NCI-H1092 treated with DMSO at 0.1 percent for 48 hours (cell line): ENCODE results near the gene SLCO3A1.
"Not testable (repeated sequence)": the region's sequence is repeated elsewhere in the genome, so short reads cannot be mapped to it uniquely, and the experiment has no call there.

Experiments
- DNase-seq: peaks from one replicate; lab custom pipeline; 2025; lab: John Stamatoyannopoulos, UW

The SLCO3A1 gene

GRCh38 chr15:91940496-91941381 is 87.2 kb downstream of the SLCO3A1 start:
- peak; percentile 9 for DNase-seq

DNA sequence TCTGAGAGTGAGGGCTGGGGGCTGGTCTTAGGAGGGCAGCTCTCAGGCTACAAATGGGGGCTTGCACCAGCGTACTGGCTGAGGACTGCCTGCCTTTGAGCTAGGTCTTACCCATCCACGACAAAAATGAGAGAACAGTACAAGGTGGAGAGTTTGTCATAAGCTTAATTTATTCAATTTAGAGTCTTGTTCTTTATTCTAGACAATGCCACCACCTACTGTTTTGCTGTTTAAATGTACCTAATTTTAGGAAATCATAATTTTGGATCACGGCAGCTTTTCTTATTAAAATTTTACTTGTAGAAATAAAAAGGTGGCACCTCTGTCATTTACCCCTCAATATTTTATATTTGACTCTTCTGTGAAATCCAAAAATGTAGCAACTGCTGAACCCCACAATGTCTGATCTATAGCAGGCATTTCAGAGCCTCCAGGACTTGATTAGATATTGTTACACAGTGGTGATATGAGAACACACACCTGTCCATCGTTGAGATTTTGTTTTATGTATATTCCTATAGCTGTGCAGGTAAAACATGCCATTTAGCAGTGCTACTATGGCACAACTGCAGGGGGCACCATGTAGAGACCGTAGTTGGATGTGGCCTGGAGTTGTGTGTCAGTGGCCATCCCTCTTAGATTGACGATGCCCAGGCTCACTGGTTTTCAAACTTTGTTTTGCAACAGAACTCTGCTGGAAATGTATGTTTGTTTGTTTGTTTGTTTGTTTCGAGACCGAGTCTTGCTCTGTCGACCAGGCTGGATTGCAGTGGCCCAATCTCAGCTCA is 88.6 kb downstream of the SLCO3A1 start:
- no peak for DNase-seq

DNA sequence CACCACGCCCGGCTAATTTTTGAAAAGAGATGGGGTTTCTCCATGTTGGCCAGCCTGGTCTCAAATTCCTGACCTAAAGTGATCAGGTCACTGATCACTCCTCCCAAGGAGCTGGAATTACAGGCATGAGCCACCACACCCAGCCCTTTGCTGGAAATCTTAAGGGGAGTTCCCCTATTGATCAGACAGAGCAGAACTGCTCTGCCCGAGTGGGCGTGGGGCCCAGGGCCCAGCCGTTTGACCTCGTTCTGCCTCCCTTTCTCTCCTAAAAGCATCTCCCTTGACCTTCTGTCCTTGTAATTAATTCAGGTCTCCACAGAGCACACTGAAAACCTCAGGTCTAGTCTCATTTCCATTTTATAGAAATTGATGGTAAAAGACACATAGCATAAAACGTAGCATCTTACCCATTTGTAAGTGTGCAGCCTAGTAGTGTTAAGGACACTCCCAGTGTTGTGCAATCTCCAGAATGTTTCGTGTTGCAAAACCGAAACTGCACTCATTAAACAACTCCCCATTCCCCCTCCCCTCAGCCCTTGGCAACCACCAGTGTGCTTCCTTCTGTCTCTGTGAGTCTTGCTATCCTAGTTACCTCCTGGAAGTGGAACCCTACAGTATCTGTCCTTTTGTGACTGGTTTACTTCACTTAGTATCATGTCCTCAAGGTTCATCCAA is 89.3 kb downstream of the SLCO3A1 start:
- no peak for DNase-seq

GRCh38 chr15:91944331-91944730 is 90.8 kb downstream of the SLCO3A1 start:
- DNase-seq: no peak

DNA sequence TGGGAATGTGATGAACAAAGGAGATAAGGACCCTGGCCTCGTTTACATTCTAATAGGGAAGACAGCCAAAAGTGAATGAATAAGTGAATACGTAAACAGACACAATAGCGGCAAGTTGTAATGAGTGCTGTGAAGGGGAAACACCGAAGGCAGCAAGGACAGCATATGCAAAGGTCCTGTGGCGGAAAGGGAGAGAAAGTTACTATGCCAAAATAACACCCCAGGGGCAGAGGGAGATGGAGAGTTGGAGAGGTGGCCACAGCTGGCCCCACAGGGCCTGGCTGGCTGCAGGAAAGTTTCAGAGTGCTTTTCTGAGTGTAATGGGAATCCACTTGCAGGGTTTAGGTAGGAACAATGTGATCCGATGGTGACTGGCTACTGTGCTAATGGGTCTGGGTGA is 91.9 kb downstream of the SLCO3A1 start:
- DNase-seq: no peak

GRCh38 chr15:91946075-91946474 is 92.6 kb downstream of the SLCO3A1 start:
- DNase-seq: no peak

DNA sequence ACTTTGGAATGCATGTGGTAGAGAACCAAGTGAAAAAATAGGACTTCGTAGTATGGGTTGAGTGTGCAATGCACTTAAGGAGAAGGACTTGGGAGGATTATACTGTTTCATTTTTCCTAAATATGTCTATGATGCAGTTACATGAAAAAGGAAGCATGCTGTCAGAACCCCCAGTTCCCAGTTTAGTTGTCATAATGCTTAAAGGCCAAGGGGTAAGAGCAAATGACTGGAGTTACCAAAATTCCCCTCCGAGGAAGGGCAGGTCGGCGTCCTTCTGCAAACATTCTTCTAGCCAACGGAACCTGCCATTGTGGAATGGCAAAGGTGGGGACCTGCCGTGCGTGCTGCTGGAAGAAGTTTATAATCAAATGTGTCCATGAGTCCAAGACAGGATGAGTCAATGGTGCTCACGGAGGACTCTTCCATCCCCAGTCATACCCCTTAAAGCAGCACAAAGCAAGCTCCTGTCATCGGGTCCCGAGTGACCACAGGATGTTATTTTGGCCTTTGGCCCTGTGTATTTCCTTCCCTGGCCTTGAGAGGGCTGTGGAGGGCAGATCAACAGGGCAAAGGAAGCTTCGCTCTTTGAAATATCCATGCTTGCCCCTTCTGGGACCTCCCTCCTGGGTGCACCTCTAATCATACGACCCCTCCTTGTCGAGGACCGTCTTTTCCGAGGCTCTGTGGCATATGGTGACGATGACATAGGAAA is 93.2 kb downstream of the SLCO3A1 start:
- DNase-seq: no peak

GRCh38 chr15:91947293-91947679 is 93.8 kb downstream of the SLCO3A1 start:
- no peak for DNase-seq

- DNase-seq: peak; percentile 50
These were observed 94.4 kb downstream of the SLCO3A1 start for GRCh38 chr15:91947683-91948608.

DNA sequence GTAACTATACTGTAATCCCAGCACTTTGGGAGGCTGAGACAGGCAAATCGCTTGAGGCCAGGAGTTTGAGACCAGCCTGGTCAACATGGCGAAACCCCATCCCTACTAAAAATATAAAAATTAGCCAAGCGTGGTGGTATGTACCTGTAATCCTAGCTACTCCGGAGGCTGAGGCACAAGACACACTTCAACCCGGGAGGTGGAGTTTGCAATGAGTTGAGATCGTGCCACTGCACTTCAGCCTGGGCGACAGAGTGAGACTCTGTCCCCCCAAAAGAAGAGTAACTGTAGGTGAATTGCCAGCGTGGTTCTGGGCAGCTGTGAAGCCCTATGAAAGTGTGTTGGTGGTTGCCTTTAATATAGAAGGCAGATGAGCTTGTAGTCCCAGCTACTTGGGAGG is 95.9 kb downstream of the SLCO3A1 start:
- no peak for DNase-seq

GRCh38 chr15:91950054-91950453 is 96.5 kb downstream of the SLCO3A1 start:
- DNase-seq: no peak

GRCh38 chr15:91950631-91951329 is 97.3 kb downstream of the SLCO3A1 start:
- DNase-seq: no peak

DNA sequence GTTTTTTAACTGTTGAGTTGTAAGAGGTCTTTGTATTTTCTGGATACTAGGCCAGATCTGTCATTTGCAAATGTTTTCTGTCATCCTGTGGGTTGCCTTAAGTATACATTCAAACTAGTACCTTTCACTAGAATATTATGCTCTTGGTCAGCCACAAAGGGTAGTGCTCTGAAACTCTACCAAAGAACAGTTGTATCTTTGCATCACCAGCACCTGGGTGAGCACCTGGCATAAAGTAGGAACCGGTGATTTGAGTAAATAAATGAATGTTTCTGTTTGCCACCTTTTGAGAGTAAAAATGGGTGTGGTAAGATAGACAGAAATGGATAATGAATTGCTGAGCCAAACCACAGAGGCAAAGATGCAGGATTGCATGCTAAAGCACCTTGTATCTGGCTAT is 98.7 kb downstream of the SLCO3A1 start:
- DNase-seq: no peak

GRCh38 chr15:91953432-91953831 is 99.9 kb downstream of the SLCO3A1 start:
- DNase-seq: no peak

DNA sequence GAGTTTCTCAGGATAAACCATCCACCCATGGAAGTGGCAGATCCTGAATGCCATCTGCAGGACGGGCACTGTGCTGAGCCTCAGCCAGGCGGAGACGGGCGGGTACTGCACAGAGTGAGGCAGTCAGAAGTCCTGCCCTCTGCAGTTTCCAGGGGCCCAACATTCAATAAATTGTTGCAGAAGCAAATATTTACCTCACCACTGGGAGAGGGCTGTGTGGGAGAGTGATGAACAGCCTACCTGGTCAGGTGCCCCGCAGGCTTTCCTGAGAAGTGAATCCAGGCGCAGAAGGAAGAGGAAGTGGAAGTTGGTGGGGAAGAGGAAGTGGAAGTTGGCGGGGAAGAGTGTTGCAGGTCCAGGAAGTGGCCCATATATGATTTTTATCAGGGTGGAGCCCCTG is 100.8 kb downstream of the SLCO3A1 start:
- DNase-seq: no peak

GRCh38 chr15:91956026-91956723 is 102.7 kb downstream of the SLCO3A1 start:
- DNase-seq: no peak

GRCh38 chr15:91961357-91961756 is 107.8 kb downstream of the SLCO3A1 start:
- no peak for DNase-seq

GRCh38 chr15:91963747-91964146 is 110.2 kb downstream of the SLCO3A1 start:
- DNase-seq: not testable (repeated sequence)

DNA sequence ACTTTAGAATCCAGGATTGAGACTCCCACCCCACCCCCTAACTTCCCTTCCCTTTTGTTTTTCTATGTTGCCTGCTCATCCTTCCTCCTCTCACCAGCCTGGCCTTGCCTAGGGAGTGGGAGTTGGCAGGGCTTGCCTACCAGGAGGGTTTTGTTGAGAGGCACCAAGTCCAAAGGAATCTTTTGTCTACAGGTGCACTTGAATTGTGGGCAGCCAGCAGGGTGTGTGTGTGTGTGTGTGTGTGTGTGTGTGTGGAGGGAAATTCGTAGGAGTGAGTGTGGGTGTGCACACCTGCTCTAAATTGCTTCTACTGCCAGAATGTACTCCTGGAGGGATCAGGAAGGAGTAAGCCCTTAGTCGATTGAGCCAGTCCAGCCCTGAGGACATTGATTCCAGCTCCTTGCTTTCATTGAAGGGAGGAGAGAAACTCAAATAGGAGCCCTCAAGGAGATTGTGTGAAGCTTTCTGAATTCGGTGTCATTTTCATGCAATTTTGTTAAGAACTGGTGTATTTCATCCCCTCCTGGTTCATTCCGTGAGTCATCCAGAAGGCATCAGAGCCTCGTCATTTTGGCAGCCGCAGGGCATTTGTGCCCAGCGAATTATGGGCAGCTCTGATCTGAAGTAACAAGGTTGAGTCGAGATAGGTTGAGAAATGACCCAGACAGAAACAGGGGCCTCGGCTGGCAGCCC is 112.1 kb downstream of the SLCO3A1 start:
- DNase-seq: no peak
